Fibroblast of skin of left quadriceps (primary cell): ENCODE data around the gene CST3.
"Not testable (repeated sequence)": the region's sequence is repeated elsewhere in the genome, so short reads cannot be mapped to it uniquely, and the experiment has no call there.

Experiments used
- DNase-seq, 2 experiments: peaks; one replicate each; pipeline ENCODE4 v3.0.0-alpha.2; 2013; ENCODE audit warnings: low read depth in 2 of 2

CST3 gene

GRCh38 chr20:23628402-23629016, 9.2 kb downstream of the CST3 start:
- DNase-seq, result no peak

- DNase-seq, result no peak
Observed at GRCh38 chr20:23627501-23627900, 10.3 kb downstream of the CST3 start.

- no peak for DNase-seq
Observed at GRCh38 chr20:23626040-23626620, 11.6 kb downstream of the CST3 start.

- no peak for DNase-seq
Observed at GRCh38 chr20:23625236-23625964, 12.4 kb downstream of the CST3 start.

- DNase-seq, result no peak
Observed at GRCh38 chr20:23624324-23624691, 13.4 kb downstream of the CST3 start.

GRCh38 chr20:23623666-23624323, 14.0 kb downstream of the CST3 start:
- DNase-seq, result no peak

- peak; percentile 47 for DNase-seq
Observed at GRCh38 chr20:23622839-23623343, 14.9 kb downstream of the CST3 start.

- DNase-seq, result not testable (repeated sequence)
Observed at GRCh38 chr20:23622401-23622800, 15.4 kb downstream of the CST3 start.

GRCh38 chr20:23620670-23621386, 16.9 kb downstream of the CST3 start:
- not testable (repeated sequence) for DNase-seq

- DNase-seq, result no peak
Observed at GRCh38 chr20:23614163-23614562, 23.6 kb downstream of the CST3 start.

- no peak for DNase-seq
Observed at GRCh38 chr20:23613676-23614075, 24.1 kb downstream of the CST3 start.

- DNase-seq, result no peak
Observed at GRCh38 chr20:23612396-23612795, 25.4 kb downstream of the CST3 start.

GRCh38 chr20:23609486-23610109, 28.2 kb downstream of the CST3 start:
- DNase-seq, result no peak

- no peak for DNase-seq
Observed at GRCh38 chr20:23608251-23608846, 29.4 kb downstream of the CST3 start.

GRCh38 chr20:23607497-23608245, 30.1 kb downstream of the CST3 start:
- no peak for DNase-seq

- DNase-seq, result peak; percentile 23 to 32
Observed at GRCh38 chr20:23606652-23607049, 31.1 kb downstream of the CST3 start.

GRCh38 chr20:23605867-23606651, 31.7 kb downstream of the CST3 start, which contains the start of gene CST9:
Gene CST9 (minus strand): TSS chr20:23605917. CDS start chr20:23605864, 53 bp downstream.
- no peak for DNase-seq

GRCh38 chr20:23604306-23604705, 33.4 kb downstream of the CST3 start:
- no peak for DNase-seq

- no peak for DNase-seq
Observed at GRCh38 chr20:23603321-23603720, 34.4 kb downstream of the CST3 start.
